H1 (cell line): Measurements from ENCODE around the gene VSIR. TPM values are rescaled to one million over a fixed set of nuclear protein-coding genes. Genes with fewer than 3 reads are reported as not detected.

Experiments used
- CTCF ChIA-PET: fragments of 300-600 bp; sonication (Branson Sonifier 250); formaldehyde crosslinking; loops from one replicate; lab custom pipeline; 2021; ENCODE audit not compliant: partially characterized antibody; lab: Charles Lee
- POLR2A ChIA-PET: fragments of 300-600 bp; sonication (Branson Sonifier 250); formaldehyde crosslinking; loops from one replicate; lab custom pipeline; 2021; ENCODE audit warnings: inconsistent platforms; ENCODE audit not compliant: partially characterized antibody; lab: Charles Lee
- DNase-seq, 2 experiments: peaks; one replicate each; pipeline versions ENCODE4 v3.0.0 to v3.0.0-alpha.2; 2010 to 2022; ENCODE audit warnings: low spot score in 2 of 2, low read depth in 1 of 2, mixed read lengths in 1 of 2
- FAIRE-seq: peaks from 2 replicates; lab custom pipeline; 2011; peaks lifted over from hg19 to GRCh38; lab: Jason Lieb, UNC
- H2AFZ ChIP-seq: 2 replicates; pipeline ENCODE4 v1.8.1; 2012; ENCODE audit warnings: low read length, inconsistent platforms
- H2AK5ac ChIP-seq: 2 replicates; pipeline ENCODE4 v1.6.1; 2013; ENCODE audit warnings: low read depth, low read length
- H2BK120ac ChIP-seq: replicated peaks from 2 replicates; pipeline ENCODE3; 2013; ENCODE audit warnings: low read depth, low read length, inconsistent platforms
- H2BK12ac ChIP-seq: 2 replicates; pipeline ENCODE4 v1.6.1; 2013; ENCODE audit warnings: low read depth, low read length
- H2BK15ac ChIP-seq: 2 replicates; pipeline ENCODE4 v1.6.1; 2013; ENCODE audit warnings: low read length
- H2BK20ac ChIP-seq: 2 replicates; pipeline ENCODE4 v1.6.1; 2013; ENCODE audit warnings: low read length
- H2BK5ac ChIP-seq: 2 replicates; pipeline ENCODE4 v1.6.1; 2013; ENCODE audit warnings: low read depth, low read length
- H3K14ac ChIP-seq: 2 replicates; pipeline ENCODE4 v1.6.1; 2013; ENCODE audit warnings: inconsistent platforms; ENCODE audit not compliant: insufficient read length
- H3K18ac ChIP-seq: 2 replicates; pipeline ENCODE4 v1.6.1; 2013; ENCODE audit warnings: low read length; ENCODE audit errors: extremely low read depth
- H3K23ac ChIP-seq: 2 replicates; pipeline ENCODE4 v1.6.1; 2013; ENCODE audit warnings: inconsistent platforms; ENCODE audit not compliant: insufficient read length
- H3K23me2 ChIP-seq: 2 replicates; pipeline ENCODE4 v1.6.1; 2013; ENCODE audit warnings: low read depth, low read length
- H3K27ac ChIP-seq: 2 replicates; pipeline ENCODE4 v1.6.1; 2011; ENCODE audit warnings: low read depth, low read length, inconsistent platforms
- H3K27me3 ChIP-seq, 4 experiments: replicated peaks in 1 of 4; 1 replicate in 1 of 4; 2 replicates in 3 of 4; pipeline versions ENCODE4 v1.6.1 to v1.8.1; 2011 to 2013; ENCODE audit warnings: low read length in 3 of 4, mild to moderate bottlenecking in 3 of 4, inconsistent platforms in 2 of 4, mixed read lengths in 2 of 4, moderate library complexity in 1 of 4; ENCODE audit not compliant: control insufficient read depth in 3 of 4, insufficient read depth in 3 of 4; ENCODE audit errors: extremely low read depth in 1 of 4
- H3K36me3 ChIP-seq, 4 experiments: 2 replicates each; pipeline versions ENCODE4 v1.6.1 to v1.8.1; 2011 to 2013; ENCODE audit warnings: mild to moderate bottlenecking in 4 of 4, low read length in 3 of 4, moderate library complexity in 2 of 4, control low read depth in 1 of 4, inconsistent platforms in 1 of 4; ENCODE audit not compliant: insufficient read depth in 4 of 4, control insufficient read depth in 2 of 4
- H3K4ac ChIP-seq: replicated peaks from 2 replicates; pipeline ENCODE3; 2013; ENCODE audit warnings: low read length, low read depth, mixed read lengths, inconsistent platforms; ENCODE audit not compliant: insufficient read length
- H3K4me1 ChIP-seq, 4 experiments: replicated peaks in 1 of 4; 1 replicate in 1 of 4; 2 replicates in 3 of 4; pipeline versions ENCODE4 v1.6.1 to v1.8.1; 2011 to 2013; ENCODE audit warnings: low read length in 3 of 4, inconsistent platforms in 2 of 4, mixed read lengths in 1 of 4; ENCODE audit not compliant: insufficient read depth in 4 of 4, control insufficient read depth in 3 of 4
- H3K4me2 ChIP-seq, 2 experiments: 2 replicates each; pipeline versions ENCODE4 v1.6.1 to v1.8.1; 2011 to 2013; ENCODE audit warnings: low read depth in 2 of 2, low read length in 2 of 2, control low read depth in 1 of 2, inconsistent platforms in 1 of 2, mild to moderate bottlenecking in 1 of 2; ENCODE audit not compliant: insufficient read depth in 1 of 2
- H3K4me3 ChIP-seq, 4 experiments: fragments of 200-600, 300-600 bp in 1 of 4; sonication (generic), shearing (Covaris generic), sonication (Bioruptor Twin) in 1 of 4; 2 replicates each; pipeline versions ENCODE4 v1.5.1 to v1.8.1; 2011 to 2016; ENCODE audit warnings: low read length in 4 of 4, low read depth in 3 of 4, control low read depth in 2 of 4, inconsistent platforms in 2 of 4, mild to moderate bottlenecking in 2 of 4, mixed read lengths in 1 of 4, moderate library complexity in 1 of 4; ENCODE audit not compliant: insufficient read depth in 2 of 4; ENCODE audit errors: extremely low read depth in 1 of 4
- H3K56ac ChIP-seq: replicated peaks from 2 replicates; pipeline ENCODE3; 2013; ENCODE audit warnings: low read depth, mild to moderate bottlenecking, mixed read lengths, low read length, inconsistent platforms; ENCODE audit not compliant: insufficient read length
- H3K79me1 ChIP-seq: 2 replicates; pipeline ENCODE4 v1.6.1; 2013; ENCODE audit warnings: low read depth, low read length, control low read depth
- H3K79me2 ChIP-seq, 2 experiments: 2 replicates each; pipeline versions ENCODE4 v1.6.1 to v1.8.1; 2012 to 2013; ENCODE audit warnings: low read length in 2 of 2, mild to moderate bottlenecking in 2 of 2, inconsistent platforms in 1 of 2; ENCODE audit not compliant: insufficient read depth in 2 of 2, control insufficient read depth in 1 of 2
- H3K9ac ChIP-seq, 4 experiments: replicated peaks in 1 of 4; 1 replicate in 1 of 4; 2 replicates in 3 of 4; pipeline versions ENCODE4 v1.6.1 to v1.8.1; 2011 to 2013; ENCODE audit warnings: low read depth in 3 of 4, low read length in 3 of 4, control low read depth in 2 of 4, mild to moderate bottlenecking in 2 of 4, moderate library complexity in 2 of 4, inconsistent platforms in 1 of 4; ENCODE audit errors: extremely low read depth in 1 of 4
- H3K9me3 ChIP-seq, 2 experiments: 2 replicates each; pipeline versions ENCODE4 v1.6.1 to v1.8.1; 2012 to 2013; ENCODE audit warnings: mild to moderate bottlenecking in 2 of 2, moderate library complexity in 2 of 2, control low read depth in 1 of 2, inconsistent platforms in 1 of 2, low read depth in 1 of 2, low read length in 1 of 2, mixed read lengths in 1 of 2; ENCODE audit not compliant: insufficient read depth in 2 of 2
- H4K20me1 ChIP-seq, 2 experiments: replicated peaks in 1 of 2; 2 replicates each; pipeline versions ENCODE3 to v1.8.1; 2011 to 2013; ENCODE audit warnings: inconsistent platforms in 2 of 2, low read length in 2 of 2, mild to moderate bottlenecking in 1 of 2; ENCODE audit not compliant: insufficient read depth in 2 of 2, control insufficient read depth in 1 of 2
- H4K5ac ChIP-seq: 2 replicates; pipeline ENCODE4 v1.6.1; 2013; ENCODE audit warnings: low read length, low read depth, mixed read lengths, inconsistent platforms; ENCODE audit not compliant: insufficient read length
- H4K8ac ChIP-seq: 2 replicates; pipeline ENCODE4 v1.8.0; 2013; ENCODE audit warnings: mild to moderate bottlenecking, moderate library complexity, low read length, inconsistent platforms; ENCODE audit not compliant: insufficient read depth; ENCODE audit errors: extremely low read depth
- H4K91ac ChIP-seq: replicated peaks from 2 replicates; pipeline ENCODE3; 2013; ENCODE audit warnings: low read length, mixed read lengths, inconsistent platforms; ENCODE audit not compliant: insufficient read length
- CBX5 ChIP-seq: fragments of 300-800, 300-1000 bp; sonication (generic); IDR thresholded peaks from 2 replicates; pipeline ENCODE4 v1.7.1; 2016; ENCODE audit warnings: antibody characterized with exemption, low read length, low read depth
- HDAC6 ChIP-seq: IDR thresholded peaks from one replicate; pipeline ENCODE4 v1.7.1; 2012; ENCODE audit warnings: low read depth, mild to moderate bottlenecking, inconsistent platforms, low read length, moderate library complexity
- POLR2A ChIP-seq, 2 experiments: IDR thresholded peaks; 1 replicate in 1 of 2; 2 replicates in 1 of 2; pipeline ENCODE4 v1.6.1; 2011; ENCODE audit warnings: low read depth in 2 of 2, low read length in 2 of 2, mild to moderate bottlenecking in 2 of 2; ENCODE audit errors: control extremely low read depth in 1 of 2
- RAD21 ChIP-seq, 2 experiments: IDR thresholded peaks in 1 of 2; conservative IDR thresholded peaks in 1 of 2; 2 replicates each; pipeline ENCODE4 v1.6.1; 2011; ENCODE audit warnings: low read depth in 2 of 2, low read length in 2 of 2, improper control_type of control experiment in 1 of 2, inconsistent platforms in 1 of 2, mild to moderate bottlenecking in 1 of 2, moderate library complexity in 1 of 2
- SAP30 ChIP-seq: fragments of 300-600 bp; sonication (generic); IDR thresholded peaks from 2 replicates; pipeline ENCODE4 v1.7.1; 2012; ENCODE audit warnings: low read length, moderate library complexity, mild to moderate bottlenecking, inconsistent platforms; ENCODE audit not compliant: insufficient read depth, insufficient replicate concordance
- SIX5 ChIP-seq: IDR thresholded peaks from 2 replicates; pipeline ENCODE4 v1.6.1; 2011; ENCODE audit warnings: mild to moderate bottlenecking, low read depth, low read length
- SRF ChIP-seq: IDR thresholded peaks from 2 replicates; pipeline ENCODE4 v1.6.1; 2011; ENCODE audit warnings: mild to moderate bottlenecking, low read depth, low read length, moderate library complexity
- SUZ12 ChIP-seq: fragments of 200-600 bp; sonication (generic); IDR thresholded peaks from 2 replicates; pipeline ENCODE4 v1.6.1; 2012; ENCODE audit warnings: mild to moderate bottlenecking, inconsistent platforms, low read length, moderate library complexity, mixed read lengths
- TAF1 ChIP-seq: IDR thresholded peaks from 2 replicates; pipeline ENCODE4 v1.6.1; 2011; ENCODE audit warnings: mild to moderate bottlenecking, low read depth, low read length
- TEAD4 ChIP-seq: IDR thresholded peaks from 2 replicates; pipeline ENCODE4 v1.6.1; 2012; ENCODE audit warnings: low read depth, low read length, inconsistent platforms, mixed read lengths
- USF2 ChIP-seq: IDR thresholded peaks from 2 replicates; pipeline ENCODE4 v1.6.1; 2011; ENCODE audit warnings: low read length, improper control_type of control experiment
- ZNF274 ChIP-seq: IDR thresholded peaks from 2 replicates; pipeline ENCODE4 v1.7.0; 2012; ENCODE audit warnings: low read length, borderline replicate concordance; ENCODE audit errors: extremely low read depth
- WGBS, 2 experiments: shearing (Covaris generic) in 1 of 2; methylation state at CpG; one replicate each; pipeline versions ENCODE4 v1.1.6 to v1.1.7; 2013 to 2015; ENCODE audit warnings: low lambda C conversion rate in 2 of 2, mixed read lengths in 2 of 2, inconsistent platforms in 1 of 2, low coverage in 1 of 2, missing lambda C conversion rate in 1 of 2; ENCODE audit not compliant: insufficient replicate concordance in 2 of 2, insufficient coverage in 1 of 2, insufficient read length in 1 of 2; ENCODE audit errors: extremely low coverage in 1 of 2, missing lambda C conversion rate in 1 of 2; 5-methylcytosine and 5-hydroxymethylcytosine counted together
- polyA plus RNA-seq, 7 experiments: library from polyadenylated mRNA; depleted of rRNA in 3 of 7; stranded (reverse) in 5 of 7; unstranded in 2 of 7; fragments of >200 nt in 5 of 7; fragments of 200-250 nt in 2 of 7; gene quantifications; 1 replicate in 5 of 7; 2 replicates in 1 of 7; 4 replicates in 1 of 7; pipeline versions ENCODE4 v1.2.1 to v1.2.3, GENCODE V29; 2011 to 2013; ENCODE audit warnings: missing spikeins in 2 of 7, mixed read lengths in 2 of 7
- total RNA-seq: library from RNA; stranded (reverse); fragmentation: NEBNext Ultra II Directional; extraction: Animal tissue kit (Norgen Biotek cat#: 25700); gene quantifications from 2 replicates; pipeline ENCODE4 v1.2.1, GENCODE V29; 2021
- TF ChIP-seq, protein P1 (sequence below): IDR thresholded peaks from 2 replicates; pipeline ENCODE4 v1.6.1; 2012; ENCODE audit warnings: inconsistent platforms

The VSIR gene
- total and polyA plus RNA-seq, 2 of the 8 experiments (the other 6 are each of a cell fraction or from before 2014, with no cell fraction given), result 0.33 TPM; not detected in 1

- DNase-seq (no peak), FAIRE-seq (no peak)
- H3K23me2 ChIP-seq, result peaks cover 2% of the 10 kb centered on the region; the same call in 1 of the 2 replicates
- no peak overlapping the region for H3K56ac ChIP-seq
- H3K27ac ChIP-seq, result no peak overlapping the region
- H3K18ac ChIP-seq, result no peak overlapping the region
- H3K23ac ChIP-seq, result no peak overlapping the region
- H3K36me3 ChIP-seq, result no peaks in the 10 kb centered on the region
- ChIA-PET CTCF (interaction anchor here (0.7 to 7.2 kb wide), 12 partner anchors 8 to 231 kb away, joined by 3 to 65 read pairs (median 5); no protein-coding TSS in a partner anchor), POLR2A (no interaction called here)
- no peak overlapping the region for H2BK120ac ChIP-seq
- H2BK20ac ChIP-seq, result no peak overlapping the region
- no peak overlapping the region for H3K14ac ChIP-seq
- H2AK5ac ChIP-seq, result no peak overlapping the region
- H4K91ac ChIP-seq, result no peak overlapping the region
- H4K20me1 ChIP-seq, result no peaks in the 10 kb centered on the region
- H3K79me2 ChIP-seq, result no peaks in the 10 kb centered on the region
- H3K27me3 ChIP-seq, result peaks cover 0 to 6% (median 0%) of the 10 kb centered on the region in 4 experiments; a peak in 1 of 7 replicates
- no peak overlapping the region for H3K9ac ChIP-seq
- no peak overlapping the region for H2BK15ac ChIP-seq
- H3K79me1 ChIP-seq, result no peaks in the 10 kb centered on the region
- H3K9me3 ChIP-seq, result no peaks in the 10 kb centered on the region
- no peak overlapping the region for H2BK5ac ChIP-seq
- H2AFZ ChIP-seq, result no peak overlapping the region
- H3K4ac ChIP-seq, result no peak overlapping the region
- no peak overlapping the region for H4K8ac ChIP-seq
- no peak overlapping the region for H3K4me2 ChIP-seq
- WGBS, 2 experiments, result 91% methylated on average over 20 of the region's 20 CpGs; no CpG with 5 or more reads in 1 of the 2 experiments
- no peak overlapping the region for H3K4me3 ChIP-seq
- peaks cover 0 to 14% (median 8%) of the 10 kb centered on the region in 4 experiments; a peak in 6 of 7 replicates for H3K4me1 ChIP-seq
- H2BK12ac ChIP-seq, result no peak overlapping the region
- no peak overlapping the region for H4K5ac ChIP-seq
- no peak for TF ChIP-seq SRF
- no peak for TF ChIP-seq TAF1
- TF ChIP-seq SUZ12, result no peak
- TF ChIP-seq SAP30, result no peak
- TF ChIP-seq, protein P1, sequence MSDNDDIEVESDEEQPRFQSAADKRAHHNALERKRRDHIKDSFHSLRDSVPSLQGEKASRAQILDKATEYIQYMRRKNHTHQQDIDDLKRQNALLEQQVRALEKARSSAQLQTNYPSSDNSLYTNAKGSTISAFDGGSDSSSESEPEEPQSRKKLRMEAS, result no peak
- TF ChIP-seq SIX5, result no peak
- TF ChIP-seq HDAC6, result no peak
- no peak for TF ChIP-seq POLR2A (IDR thresholded peaks at IDR 0.05; ENCODE audit: control extremely low read depth in 1 of 2, low read depth in 2 of 2, low read length in 2 of 2)
- no peak for TF ChIP-seq CBX5
- no peak for TF ChIP-seq TEAD4
- no peak for TF ChIP-seq RAD21 (IDR thresholded peaks at IDR 0.05 in 1 of 2, conservative IDR thresholded peaks at IDR 0.05 in 1 of 2; ENCODE audit: low read depth in 2 of 2, low read length in 2 of 2)
- no peak for TF ChIP-seq USF2
- TF ChIP-seq ZNF274, result no peak
Measured at GRCh38 chr10:71715860-71716259, 57.5 kb downstream of the VSIR start.
